Measurements from ENCODE around the gene UBE4B. TPM values are rescaled to one million over a fixed set of nuclear protein-coding genes. Genes with fewer than 3 reads are reported as not detected.
"Not testable (repeated sequence)": the region's sequence is repeated elsewhere in the genome, so short reads cannot be mapped to it uniquely, and the experiment has no call there.

UBE4B gene
- total RNA-seq, 4 donors from 2014 or later: 31.2 to 48.6 (median 44.0) TPM

DNA sequence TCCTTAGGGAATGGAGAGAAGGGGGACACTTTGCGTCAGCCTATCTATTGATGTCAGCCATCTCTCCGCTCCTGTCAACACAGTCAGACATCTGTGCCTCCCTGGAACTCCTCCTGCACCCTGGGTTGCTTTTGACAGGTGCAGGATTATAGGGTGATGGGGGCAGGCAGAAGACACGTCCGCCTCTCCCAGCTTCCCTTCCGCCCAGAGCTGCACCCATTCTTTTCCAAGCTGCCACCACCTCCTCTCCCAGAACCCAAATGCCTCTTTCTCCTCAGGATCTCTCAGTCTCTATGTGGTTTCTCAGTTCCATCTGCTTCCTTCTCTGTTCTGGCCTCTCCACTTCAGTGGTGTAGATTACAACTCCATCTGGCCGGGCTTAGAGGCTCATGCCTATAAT is 160.5 kb downstream of the UBE4B start:
- Histone ChIP-seq H3K9me3 (peaks cover 0 to 6% (median 0%) of the 10 kb centered on the region in 4 donors), H3K4me3 (no peak overlapping the region), H3K36me3 (no peaks in the 10 kb centered on the region), H3K27me3 (no peaks in the 10 kb centered on the region), H3K4me1 (no peaks in the 10 kb centered on the region), H3K27ac (no peak overlapping the region)
- 74 to 79% methylated on average over 6 of the region's 6 CpGs for WGBS, 2 donors
- TF ChIP-seq EP300 (IDR thresholded peaks at IDR 0.05) (no peak), POLR2A (IDR thresholded peaks at IDR 0.05) (no peak)
- TF ChIP-seq, protein P1, sequence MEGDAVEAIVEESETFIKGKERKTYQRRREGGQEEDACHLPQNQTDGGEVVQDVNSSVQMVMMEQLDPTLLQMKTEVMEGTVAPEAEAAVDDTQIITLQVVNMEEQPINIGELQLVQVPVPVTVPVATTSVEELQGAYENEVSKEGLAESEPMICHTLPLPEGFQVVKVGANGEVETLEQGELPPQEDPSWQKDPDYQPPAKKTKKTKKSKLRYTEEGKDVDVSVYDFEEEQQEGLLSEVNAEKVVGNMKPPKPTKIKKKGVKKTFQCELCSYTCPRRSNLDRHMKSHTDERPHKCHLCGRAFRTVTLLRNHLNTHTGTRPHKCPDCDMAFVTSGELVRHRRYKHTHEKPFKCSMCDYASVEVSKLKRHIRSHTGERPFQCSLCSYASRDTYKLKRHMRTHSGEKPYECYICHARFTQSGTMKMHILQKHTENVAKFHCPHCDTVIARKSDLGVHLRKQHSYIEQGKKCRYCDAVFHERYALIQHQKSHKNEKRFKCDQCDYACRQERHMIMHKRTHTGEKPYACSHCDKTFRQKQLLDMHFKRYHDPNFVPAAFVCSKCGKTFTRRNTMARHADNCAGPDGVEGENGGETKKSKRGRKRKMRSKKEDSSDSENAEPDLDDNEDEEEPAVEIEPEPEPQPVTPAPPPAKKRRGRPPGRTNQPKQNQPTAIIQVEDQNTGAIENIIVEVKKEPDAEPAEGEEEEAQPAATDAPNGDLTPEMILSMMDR (IDR thresholded peaks at IDR 0.05): no peak
- no peak for DNase-seq (ENCODE audit: low spot score in 2 of 2)

DNA sequence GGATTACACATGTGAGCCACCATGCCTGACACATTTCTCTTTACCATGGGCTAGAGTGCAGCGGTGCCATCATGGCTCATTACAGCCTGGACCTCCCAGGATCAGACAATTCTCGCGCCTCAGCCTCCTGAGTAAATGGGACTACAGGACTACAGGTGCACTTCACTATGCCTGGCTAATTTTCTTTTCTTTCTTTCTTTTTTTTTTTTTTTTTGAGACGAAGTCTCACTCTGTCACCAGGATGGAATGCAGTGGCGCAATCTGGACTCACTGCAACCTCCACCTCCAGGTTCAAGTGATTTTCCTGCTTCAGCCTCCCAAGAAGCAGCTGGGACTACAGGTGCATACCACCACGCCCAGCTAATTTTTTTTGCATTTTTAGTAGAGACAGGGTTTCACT is 162.8 kb downstream of the UBE4B start:
- WGBS, 2 donors: 90 to 91% methylated on average over 6 of the region's 6 CpGs
- DNase-seq (ENCODE audit: low spot score in 2 of 2): no peak
- TF ChIP-seq POLR2A (IDR thresholded peaks at IDR 0.05): no peak
- TF ChIP-seq, protein P1 (IDR thresholded peaks at IDR 0.05): no peak
- TF ChIP-seq EP300 (IDR thresholded peaks at IDR 0.05): no peak

DNA sequence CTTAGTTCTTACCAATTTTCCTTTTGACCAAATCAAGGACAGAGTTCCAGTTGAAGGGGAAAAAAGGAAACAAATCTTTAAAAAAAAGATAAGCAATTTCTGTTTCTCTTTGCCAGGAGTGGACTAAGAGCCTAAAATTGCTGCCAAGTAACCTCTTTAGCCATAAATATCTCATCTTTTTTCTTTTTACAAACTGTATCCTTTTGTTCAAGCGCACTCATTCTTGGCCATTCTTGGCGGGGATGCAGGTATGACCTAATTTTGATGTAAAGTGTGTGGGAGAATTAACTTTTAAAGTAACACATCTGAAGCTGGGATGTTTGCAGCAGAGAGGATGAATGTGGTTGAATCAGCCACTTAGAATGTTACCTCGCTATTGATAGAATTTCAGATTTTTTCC is 164.2 kb downstream of the UBE4B start:
- no peaks in the 10 kb centered on the region for H3K9me3 ChIP-seq
- H3K27ac ChIP-seq: no peak overlapping the region

More for the DNA sequence above, 162.8 kb downstream of the UBE4B start:
- H3K27me3 ChIP-seq: no peaks in the 10 kb centered on the region
- no peaks in the 10 kb centered on the region for H3K4me1 ChIP-seq
- no peaks in the 10 kb centered on the region for H3K9me3 ChIP-seq
- no peaks in the 10 kb centered on the region for H3K36me3 ChIP-seq
- H3K4me3 ChIP-seq: no peak overlapping the region
- no peak overlapping the region for H3K27ac ChIP-seq

DNA sequence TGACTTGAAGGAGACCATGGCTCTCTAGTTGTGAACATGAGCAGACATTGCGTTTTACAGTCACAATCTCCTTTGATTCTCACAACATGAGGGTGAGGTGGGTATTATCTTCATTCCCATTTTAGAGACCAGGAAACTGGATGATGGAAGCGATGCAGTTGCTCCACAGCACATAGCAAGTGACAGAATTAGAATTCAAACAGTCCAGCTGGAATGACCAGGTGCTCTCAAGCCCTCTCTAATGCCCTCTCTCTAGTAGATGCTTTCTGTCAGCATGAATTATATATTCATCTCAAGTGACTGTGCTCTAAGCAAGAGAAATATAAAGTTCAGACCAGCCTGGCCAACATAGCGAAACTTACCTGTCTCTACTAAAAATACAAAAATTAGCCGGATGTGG is 167.9 kb downstream of the UBE4B start:
- whole genome bisulfite sequencing, 2 donors: 93 to 97% methylated on average over 4 of the region's 4 CpGs
- no peaks in the 10 kb centered on the region for H3K27me3 ChIP-seq
- TF ChIP-seq EP300 (IDR thresholded peaks at IDR 0.05) (no peak), POLR2A (IDR thresholded peaks at IDR 0.05) (no peak)
- TF ChIP-seq, protein P1 (IDR thresholded peaks at IDR 0.05): no peak
- no peak overlapping the region for H3K4me3 ChIP-seq
- DNase-seq (ENCODE audit: low spot score in 2 of 2): no peak
- no peaks in the 10 kb centered on the region for H3K9me3 ChIP-seq
- no peak overlapping the region for H3K27ac ChIP-seq
- no peaks in the 10 kb centered on the region for H3K4me1 ChIP-seq
- no peaks in the 10 kb centered on the region for H3K36me3 ChIP-seq

More for the DNA sequence above, 164.2 kb downstream of the UBE4B start:
- WGBS, 2 donors: 34 to 43% methylated on average over 3 of the region's 3 CpGs
- H3K27me3 ChIP-seq: no peaks in the 10 kb centered on the region
- H3K4me3 ChIP-seq: no peak overlapping the region
- H3K4me1 ChIP-seq: no peaks in the 10 kb centered on the region
- H3K36me3 ChIP-seq: no peaks in the 10 kb centered on the region
- TF ChIP-seq POLR2A (IDR thresholded peaks at IDR 0.05) (no peak), EP300 (IDR thresholded peaks at IDR 0.05) (no peak)
- TF ChIP-seq, protein P1 (IDR thresholded peaks at IDR 0.05): no peak
- no peak for DNase-seq (ENCODE audit: low spot score in 2 of 2)

DNA sequence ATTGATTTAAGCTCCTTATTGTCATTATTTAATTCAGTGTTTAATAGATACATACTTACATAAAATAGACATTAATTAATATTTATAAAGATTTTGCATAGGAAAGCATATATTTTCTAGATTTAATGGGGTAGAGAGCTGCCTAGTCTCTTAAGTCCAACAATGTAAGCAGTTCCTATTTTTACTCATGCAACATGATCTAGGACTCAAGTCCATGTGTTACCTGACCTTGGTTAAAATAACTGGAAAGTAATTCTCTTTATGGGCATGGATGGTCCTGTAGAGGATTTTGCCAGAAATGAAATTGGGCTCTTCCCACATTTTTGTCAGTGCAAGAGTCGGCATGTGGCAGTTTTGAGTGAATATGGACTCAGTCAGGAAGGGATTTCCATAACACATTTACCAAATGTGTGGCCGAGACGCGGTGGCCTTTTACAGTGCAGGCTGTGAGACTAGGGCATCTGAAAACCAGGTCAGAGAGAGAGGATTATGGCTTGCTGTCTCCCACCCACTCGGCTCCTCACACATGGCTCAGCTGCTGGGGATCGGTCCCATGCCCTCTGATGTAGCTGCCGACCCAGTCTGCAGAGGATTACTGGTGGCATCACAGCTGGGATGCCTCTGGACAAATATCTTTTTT is 171.4 kb downstream of the UBE4B start:
- H3K27ac ChIP-seq: no peak overlapping the region
- no peaks in the 10 kb centered on the region for H3K9me3 ChIP-seq
- 50 to 53% methylated on average over 7 of the region's 7 CpGs for WGBS, 2 donors
- H3K4me1 ChIP-seq: peaks cover 0 to 3% (median 0%) of the 10 kb centered on the region in 4 donors
- no peaks in the 10 kb centered on the region for H3K27me3 ChIP-seq
- DNase-seq (ENCODE audit: low spot score in 2 of 2): no peak
- H3K36me3 ChIP-seq: no peaks in the 10 kb centered on the region
- H3K4me3 ChIP-seq: no peak overlapping the region
- no peak for TF ChIP-seq EP300 (IDR thresholded peaks at IDR 0.05)
- TF ChIP-seq, protein P1 (IDR thresholded peaks at IDR 0.05): no peak
- TF ChIP-seq POLR2A (IDR thresholded peaks at IDR 0.05): no peak

DNA sequence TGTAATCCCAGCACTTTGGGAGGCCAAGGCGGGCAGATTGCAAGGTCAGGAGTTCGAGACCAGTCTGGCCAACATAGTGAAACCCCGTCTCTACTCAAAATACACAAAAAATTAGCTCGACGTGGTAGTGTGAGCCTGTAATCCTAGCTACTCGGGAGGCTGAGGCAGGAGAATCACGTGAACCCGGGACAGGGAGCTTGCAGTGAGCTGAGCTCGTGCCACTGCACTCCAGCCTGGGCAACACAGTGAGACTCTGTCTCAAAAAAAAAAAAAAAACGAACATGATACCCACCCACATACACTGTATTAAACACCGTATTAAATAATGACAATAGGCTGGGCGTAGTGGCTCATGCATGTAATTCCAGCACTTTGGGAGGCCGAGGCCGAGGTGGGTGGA is 172.4 kb downstream of the UBE4B start:
- not testable (repeated sequence) for H3K4me1 ChIP-seq; H3K9me3 ChIP-seq; H3K4me3 ChIP-seq; DNase-seq (ENCODE audit: low spot score in 2 of 2); H3K27ac ChIP-seq; H3K36me3 ChIP-seq; H3K27me3 ChIP-seq
- 79 to 81% methylated on average over 14 of the region's 14 CpGs for WGBS, 2 donors
